ENCODE measurements around the gene SSC4D.

- no peak for TF ChIP-seq CTCF (conservative IDR thresholded peaks at IDR 0.05 in 1 of 2, IDR thresholded peaks at IDR 0.05 in 1 of 2; ENCODE audit: extremely low read depth in 1 of 2, insufficient read depth in 1 of 2, low read depth in 1 of 2, low read length in 2 of 2)
- TF ChIP-seq EZH2 (IDR thresholded peaks at IDR 0.05; ENCODE audit: borderline replicate concordance, low read length), result no peak
Observed at GRCh38 chr7:76357475-76358010, 52.0 kb downstream of the SSC4D start.
